CD4-positive, CD25-positive, alpha-beta regulatory T cell (primary cell): Measurements from ENCODE around the gene LAP3. TPM values are rescaled to one million over a fixed set of nuclear protein-coding genes. Genes with fewer than 3 reads are reported as not detected.

Experiments used
- ATAC-seq, 2 donors: fragments of 150-1000 bp; cut with Tn5 transposase; one replicate each; pipeline ENCODE4 v1.10.0; 2021; ENCODE audit warnings: low read depth in 2 of 2, moderate number of reproducible peaks in 2 of 2, moderate library complexity in 1 of 2
- DNase-seq, 3 donors: peaks; one replicate each; pipeline versions ENCODE4 v3.0.0 to v3.0.0-alpha.2; 2012 to 2022; ENCODE audit warnings: mixed read lengths in 1 of 3
- H3K27ac ChIP-seq: one replicate; pipeline ENCODE4 v1.7.0; 2013; ENCODE audit warnings: mild to moderate bottlenecking, low read length; ENCODE audit not compliant: insufficient read depth, poor library complexity, severe bottlenecking
- H3K27me3 ChIP-seq: one replicate; pipeline ENCODE4 v1.7.0; 2013; ENCODE audit warnings: low read length; ENCODE audit not compliant: control insufficient read depth, insufficient read depth
- H3K36me3 ChIP-seq: one replicate; pipeline ENCODE4 v1.7.0; 2013; ENCODE audit warnings: mild to moderate bottlenecking, low read length, moderate library complexity; ENCODE audit not compliant: control insufficient read depth, insufficient read depth
- H3K4me1 ChIP-seq: 2 replicates; pipeline ENCODE4 v1.7.0; 2013; ENCODE audit warnings: mild to moderate bottlenecking, low read length; ENCODE audit not compliant: insufficient read depth, control insufficient read depth, poor library complexity, severe bottlenecking
- H3K4me3 ChIP-seq: one replicate; pipeline ENCODE4 v1.7.0; 2013; ENCODE audit warnings: low read depth, mild to moderate bottlenecking, low read length, moderate library complexity
- H3K9me3 ChIP-seq, 2 experiments: 1 replicate in 1 of 2; 2 replicates in 1 of 2; pipeline ENCODE4 v1.7.0; 2013; ENCODE audit warnings: low read length in 2 of 2, mild to moderate bottlenecking in 1 of 2, moderate library complexity in 1 of 2; ENCODE audit not compliant: control insufficient read depth in 2 of 2
- H3K27ac Mint-ChIP-seq, 3 donors: one replicate each; pipeline ENCODE4 v1.8.0; 2020 to 2022; ENCODE audit warnings: mild to moderate bottlenecking in 3 of 3, mixed read lengths in 3 of 3, moderate library complexity in 2 of 3
- H3K27me3 Mint-ChIP-seq: one replicate; pipeline ENCODE4 v1.8.0; 2022; ENCODE audit warnings: mild to moderate bottlenecking, mixed read lengths
- H3K36me3 Mint-ChIP-seq: one replicate; pipeline ENCODE4 v1.8.0; 2020; ENCODE audit warnings: mixed read lengths
- H3K4me1 Mint-ChIP-seq, 4 donors: one replicate each; pipeline ENCODE4 v1.8.0; 2020 to 2022; ENCODE audit warnings: mixed read lengths in 4 of 4, mild to moderate bottlenecking in 1 of 4
- H3K4me3 Mint-ChIP-seq, 4 donors: one replicate each; pipeline ENCODE4 v1.8.0; 2020 to 2022; ENCODE audit warnings: mild to moderate bottlenecking in 4 of 4, mixed read lengths in 4 of 4, moderate library complexity in 3 of 4
- H3K9me3 Mint-ChIP-seq, 7 donors: one replicate each; pipeline ENCODE4 v1.8.0; 2020 to 2022; ENCODE audit warnings: mixed read lengths in 7 of 7, mild to moderate bottlenecking in 3 of 7, moderate library complexity in 2 of 7
- polyA plus RNA-seq, 4 donors: library from polyadenylated mRNA; unstranded; fragments of 300-500 nt; fragmentation: Illumina TruSeq; gene quantifications; one replicate each; pipeline ENCODE4 v1.2.3, GENCODE V29; 2021
- total RNA-seq: library from RNA; stranded (reverse); gene quantifications from one replicate; pipeline ENCODE4 v1.2.3, GENCODE V29; 2022

The LAP3 gene
- total and polyA plus RNA-seq, 5 donors from 2014 or later: 50.9 to 68.5 (median 65.4) TPM

- Histone ChIP-seq H3K27ac (no peak overlapping the region), H3K4me1 (no peaks in the 10 kb centered on the region), H3K9me3 (no peaks in the 10 kb centered on the region), H3K36me3 (peaks cover 73% of the 10 kb centered on the region), H3K4me3 (no peak overlapping the region), H3K27me3 (no peaks in the 10 kb centered on the region)
- H3K9me3 Mint-ChIP-seq: no peaks in the 10 kb centered on the region
- no peak overlapping the region for H3K4me3 Mint-ChIP-seq
- DNase-seq (no peak), ATAC-seq (no peak)
- H3K27me3 Mint-ChIP-seq: no peaks in the 10 kb centered on the region
- H3K36me3 Mint-ChIP-seq: peaks cover 39% of the 10 kb centered on the region
- H3K4me1 Mint-ChIP-seq: peaks cover 0 to 7% (median 0%) of the 10 kb centered on the region in 4 donors
- H3K27ac Mint-ChIP-seq: no peak overlapping the region
Measured at GRCh38 chr4:17599826-17600225, 22.8 kb downstream of the LAP3 start.

- no peak overlapping the region for H3K27ac ChIP-seq
- no peaks in the 10 kb centered on the region for H3K4me1 ChIP-seq
- Mint-ChIP-seq H3K9me3 (no peaks in the 10 kb centered on the region), H3K36me3 (peaks cover 30% of the 10 kb centered on the region), H3K4me3 (no peak overlapping the region), H3K27ac (peak overlapping the region in 2 of 3 donors; percentile 55 to 75), H3K27me3 (no peaks in the 10 kb centered on the region), H3K4me1 (peaks cover 0 to under 1% (median 0%) of the 10 kb centered on the region in 4 donors)
- ATAC-seq: no peak
- H3K36me3 ChIP-seq: peaks cover 56% of the 10 kb centered on the region
- H3K4me3 ChIP-seq: no peak overlapping the region
- no peaks in the 10 kb centered on the region for H3K9me3 ChIP-seq
- DNase-seq: no peak
- no peaks in the 10 kb centered on the region for H3K27me3 ChIP-seq
Measured at GRCh38 chr4:17605236-17605635, 28.2 kb downstream of the LAP3 start.

- Histone ChIP-seq H3K9me3 (no peaks in the 10 kb centered on the region), H3K4me1 (peaks cover 40% of the 10 kb centered on the region), H3K36me3 (peaks cover 12% of the 10 kb centered on the region), H3K4me3 (peak overlapping the region; percentile 99), H3K27ac (peak overlapping the region; percentile 91), H3K27me3 (no peaks in the 10 kb centered on the region)
- ATAC-seq: peak; percentile 35 to 44
- peak in 1 of 3 donors; percentile 14 for DNase-seq
- Mint-ChIP-seq H3K9me3 (no peaks in the 10 kb centered on the region), H3K4me3 (peak overlapping the region; percentile 97 to 100 (median 98)), H3K4me1 (peaks cover 12 to 53% (median 26%) of the 10 kb centered on the region in 4 donors), H3K27ac (peak overlapping the region; percentile 97 to 100 (median 97)), H3K36me3 (peaks cover 14% of the 10 kb centered on the region), H3K27me3 (peaks cover 14% of the 10 kb centered on the region)
Measured at GRCh38 chr4:17613761-17614415, 36.9 kb downstream of the LAP3 start.

- Mint-ChIP-seq H3K27ac (peak within 1 kb of the TSS; percentile 97 to 100 (median 97)), H3K4me1 (peaks cover 15 to 60% (median 33%) of the 10 kb centered on the region in 4 donors), H3K9me3 (no peaks in the 10 kb centered on the region), H3K36me3 (peaks cover 21% of the 10 kb centered on the region), H3K27me3 (peaks cover 14% of the 10 kb centered on the region), H3K4me3 (peak within 1 kb of the TSS; percentile 97 to 100 (median 98))
- peak within 1 kb of the TSS; percentile 91 for H3K27ac ChIP-seq
- H3K27me3 ChIP-seq: no peaks in the 10 kb centered on the region
- H3K36me3 ChIP-seq: peaks cover 17% of the 10 kb centered on the region
- ATAC-seq: peak; percentile 94
- no peaks in the 10 kb centered on the region for H3K9me3 ChIP-seq
- peaks cover 46% of the 10 kb centered on the region for H3K4me1 ChIP-seq
- H3K4me3 ChIP-seq: peak within 1 kb of the TSS; percentile 99
- DNase-seq: peak; percentile 94 to 96 (median 95)
Measured at GRCh38 chr4:17614416-17615299, 37.7 kb downstream of the LAP3 start, which contains the start of gene MED28. TSS of gene MED28 (plus strand) at chr4:17614641. CDS start at chr4:17614655, 14 bp downstream.

GRCh38 chr4:17616283-17616682 is 39.3 kb downstream of the LAP3 start:
- H3K27me3 ChIP-seq: no peaks in the 10 kb centered on the region
- no peak for DNase-seq
- Mint-ChIP-seq H3K4me3 (peak overlapping the region; percentile 84 to 86 (median 85)), H3K27ac (peak overlapping the region in 2 of 3 donors; percentile 72 to 78), H3K27me3 (peaks cover 14% of the 10 kb centered on the region), H3K9me3 (no peaks in the 10 kb centered on the region), H3K36me3 (peaks cover 27% of the 10 kb centered on the region), H3K4me1 (peaks cover 15 to 64% (median 37%) of the 10 kb centered on the region in 4 donors)
- peaks cover 46% of the 10 kb centered on the region for H3K4me1 ChIP-seq
- peak overlapping the region; percentile 69 for H3K4me3 ChIP-seq
- H3K36me3 ChIP-seq: peaks cover 33% of the 10 kb centered on the region
- ATAC-seq: no peak
- no peak overlapping the region for H3K27ac ChIP-seq
- H3K9me3 ChIP-seq: no peaks in the 10 kb centered on the region

- ATAC-seq (no peak), DNase-seq (peak in 1 of 3 donors; percentile 14)
- H3K9me3 Mint-ChIP-seq: no peaks in the 10 kb centered on the region
- Histone ChIP-seq H3K4me3 (peak overlapping the region; percentile 30), H3K9me3 (no peaks in the 10 kb centered on the region), H3K4me1 (peaks cover 43% of the 10 kb centered on the region), H3K27ac (no peak overlapping the region), H3K36me3 (peaks cover 58% of the 10 kb centered on the region), H3K27me3 (no peaks in the 10 kb centered on the region)
- peaks cover 41% of the 10 kb centered on the region for H3K36me3 Mint-ChIP-seq
- peak overlapping the region; percentile 0 to 90 (median 58) for H3K4me3 Mint-ChIP-seq
- peaks cover 8 to 63% (median 38%) of the 10 kb centered on the region in 4 donors for H3K4me1 Mint-ChIP-seq
- H3K27me3 Mint-ChIP-seq: peaks cover 11% of the 10 kb centered on the region
- H3K27ac Mint-ChIP-seq: peak overlapping the region; percentile 21 to 58 (median 50)
Measured at GRCh38 chr4:17618926-17619325, 41.9 kb downstream of the LAP3 start.

- Mint-ChIP-seq H3K27ac (peak overlapping the region; percentile 15 to 58 (median 21)), H3K4me3 (peak overlapping the region in 3 of 4 donors; percentile 32 to 57 (median 35)), H3K9me3 (no peaks in the 10 kb centered on the region), H3K36me3 (peaks cover 45% of the 10 kb centered on the region), H3K4me1 (peaks cover 8 to 63% (median 42%) of the 10 kb centered on the region in 4 donors), H3K27me3 (peaks cover 5% of the 10 kb centered on the region)
- H3K27ac ChIP-seq: no peak overlapping the region
- H3K4me3 ChIP-seq: peak overlapping the region; percentile 30
- ATAC-seq (no peak), DNase-seq (no peak)
- H3K36me3 ChIP-seq: peaks cover 65% of the 10 kb centered on the region
- peaks cover 41% of the 10 kb centered on the region for H3K4me1 ChIP-seq
- H3K27me3 ChIP-seq: no peaks in the 10 kb centered on the region
- no peaks in the 10 kb centered on the region for H3K9me3 ChIP-seq
Measured at GRCh38 chr4:17619416-17620105, 42.6 kb downstream of the LAP3 start.
